ENCODE results near the gene MYO16. TPM values are rescaled to one million over a fixed set of nuclear protein-coding genes. Genes with fewer than 3 reads are reported as not detected.

Gene MYO16
- total and polyA plus RNA-seq, 2 of the 4 experiments (the other 2 are of a cell fraction), result under 0.01 to 0.03 TPM

DNA sequence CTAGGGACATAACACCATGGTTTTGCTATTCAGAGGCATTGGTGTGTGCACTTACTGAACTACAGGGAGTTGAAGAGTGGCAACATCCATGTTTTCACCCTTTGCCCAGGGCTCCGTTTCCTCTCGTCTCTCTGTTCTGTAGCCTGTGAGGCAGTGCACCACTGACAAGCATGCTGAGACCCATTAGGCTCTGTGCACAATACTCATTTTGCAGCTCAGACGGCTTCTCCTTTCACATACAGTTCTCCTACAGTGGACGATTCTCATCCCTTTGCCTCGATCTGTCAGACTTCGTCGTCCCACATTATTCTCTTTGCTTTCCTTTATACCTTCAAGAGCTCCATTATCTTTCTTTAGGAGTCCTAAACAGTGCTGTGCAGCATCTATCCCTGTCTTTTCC, 403.7 kb downstream of the MYO16 start:
- Histone ChIP-seq H3K4me3 (ENCODE audit: insufficient read depth, low read depth, low read length) (no peak overlapping the region), H4K5ac (ENCODE audit: low read depth, low read length) (no peak overlapping the region), H2BK5ac (ENCODE audit: low read depth, low read length, poor library complexity, severe bottlenecking) (no peak overlapping the region), H3K9me3 (ENCODE audit: control insufficient read depth, insufficient read depth, low read length) (no peaks in the 10 kb centered on the region), H3K27ac (ENCODE audit: insufficient read depth, low read length) (no peak overlapping the region), H2BK20ac (ENCODE audit: low read depth, low read length) (no peak overlapping the region), H4K20me1 (ENCODE audit: insufficient read depth, low read length) (no peaks in the 10 kb centered on the region), H2AK5ac (ENCODE audit: low read depth, low read length) (no peak overlapping the region), H3K14ac (replicated peaks; ENCODE audit: low read depth, low read length) (no peak overlapping the region), H3K18ac (ENCODE audit: low read depth, low read length) (no peak overlapping the region), H3K36me3 (ENCODE audit: control insufficient read depth, insufficient read depth, low read length) (no peaks in the 10 kb centered on the region), H2BK15ac (ENCODE audit: low read depth, low read length) (no peak overlapping the region), H2BK120ac (ENCODE audit: low read depth, low read length) (no peak overlapping the region), H3K4me1 (ENCODE audit: control insufficient read depth, insufficient read depth, low read length) (no peaks in the 10 kb centered on the region), H3K9me1 (ENCODE audit: insufficient read depth, low read length) (0 out of 2 replicates have a peak, but pooled peaks cover 5% of the 10 kb centered on the region), H3K9ac (ENCODE audit: low read depth, low read length) (no peak overlapping the region), H3K27me3 (ENCODE audit: control insufficient read depth, insufficient read depth, low read length) (peaks cover 11% of the 10 kb centered on the region), H3K23ac (ENCODE audit: low read depth, low read length) (no peak overlapping the region), H4K8ac (ENCODE audit: low read depth in 2 of 2, low read length in 2 of 2) (no peak overlapping the region), H2AFZ (replicated peaks; ENCODE audit: low read length, poor library complexity) (no peak overlapping the region), H3K56ac (ENCODE audit: extremely low read depth, insufficient read depth, low read length) (no peak overlapping the region), H3K4ac (ENCODE audit: low read depth, low read length) (no peak overlapping the region), H3K4me2 (ENCODE audit: low read depth, low read length) (no peak overlapping the region), H3K79me1 (ENCODE audit: low read depth in 1 of 2, low read length in 2 of 2) (no peaks in the 10 kb centered on the region), H4K91ac (ENCODE audit: insufficient read depth, low read depth, low read length) (no peak overlapping the region), H2AK9ac (replicated peaks; ENCODE audit: low read depth, low read length, poor library complexity) (no peak overlapping the region)
- TF ChIP-seq RAD21 (IDR thresholded peaks at IDR 0.05; ENCODE audit: low read length) (no peak), NFE2L2 (IDR thresholded peaks at IDR 0.05; ENCODE audit: low read depth, low read length) (no peak), SMC3 (IDR thresholded peaks at IDR 0.05; ENCODE audit: low read depth, low read length) (no peak), CHD1 (IDR thresholded peaks at IDR 0.05; ENCODE audit: low read depth, low read length) (no peak), MAFK (IDR thresholded peaks at IDR 0.05; ENCODE audit: low read depth, low read length) (no peak), MXI1 (IDR thresholded peaks at IDR 0.05; ENCODE audit: borderline replicate concordance, low read depth, low read length) (no peak), MAZ (IDR thresholded peaks at IDR 0.05; ENCODE audit: borderline replicate concordance, low read depth, low read length) (no peak), FOS (IDR thresholded peaks at IDR 0.05; ENCODE audit: low read depth, low read length) (no peak), RCOR1 (IDR thresholded peaks at IDR 0.05; ENCODE audit: insufficient replicate concordance, low read length) (no peak), CEBPB (IDR thresholded peaks at IDR 0.05; ENCODE audit: low read depth, low read length) (no peak), USF2 (IDR thresholded peaks at IDR 0.05; ENCODE audit: low read depth, low read length) (no peak), RFX5 (IDR thresholded peaks at IDR 0.05; ENCODE audit: low read depth, low read length) (no peak), POLR2A (IDR thresholded peaks at IDR 0.05; ENCODE audit: low read depth, low read length) (no peak), BHLHE40 (IDR thresholded peaks at IDR 0.05; ENCODE audit: low read depth, low read length) (no peak)
- TF ChIP-seq, protein P1, sequence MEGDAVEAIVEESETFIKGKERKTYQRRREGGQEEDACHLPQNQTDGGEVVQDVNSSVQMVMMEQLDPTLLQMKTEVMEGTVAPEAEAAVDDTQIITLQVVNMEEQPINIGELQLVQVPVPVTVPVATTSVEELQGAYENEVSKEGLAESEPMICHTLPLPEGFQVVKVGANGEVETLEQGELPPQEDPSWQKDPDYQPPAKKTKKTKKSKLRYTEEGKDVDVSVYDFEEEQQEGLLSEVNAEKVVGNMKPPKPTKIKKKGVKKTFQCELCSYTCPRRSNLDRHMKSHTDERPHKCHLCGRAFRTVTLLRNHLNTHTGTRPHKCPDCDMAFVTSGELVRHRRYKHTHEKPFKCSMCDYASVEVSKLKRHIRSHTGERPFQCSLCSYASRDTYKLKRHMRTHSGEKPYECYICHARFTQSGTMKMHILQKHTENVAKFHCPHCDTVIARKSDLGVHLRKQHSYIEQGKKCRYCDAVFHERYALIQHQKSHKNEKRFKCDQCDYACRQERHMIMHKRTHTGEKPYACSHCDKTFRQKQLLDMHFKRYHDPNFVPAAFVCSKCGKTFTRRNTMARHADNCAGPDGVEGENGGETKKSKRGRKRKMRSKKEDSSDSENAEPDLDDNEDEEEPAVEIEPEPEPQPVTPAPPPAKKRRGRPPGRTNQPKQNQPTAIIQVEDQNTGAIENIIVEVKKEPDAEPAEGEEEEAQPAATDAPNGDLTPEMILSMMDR (conservative IDR thresholded peaks at IDR 0.05; ENCODE audit: low read depth, low read length), result no peak
- TF ChIP-seq, protein P2, sequence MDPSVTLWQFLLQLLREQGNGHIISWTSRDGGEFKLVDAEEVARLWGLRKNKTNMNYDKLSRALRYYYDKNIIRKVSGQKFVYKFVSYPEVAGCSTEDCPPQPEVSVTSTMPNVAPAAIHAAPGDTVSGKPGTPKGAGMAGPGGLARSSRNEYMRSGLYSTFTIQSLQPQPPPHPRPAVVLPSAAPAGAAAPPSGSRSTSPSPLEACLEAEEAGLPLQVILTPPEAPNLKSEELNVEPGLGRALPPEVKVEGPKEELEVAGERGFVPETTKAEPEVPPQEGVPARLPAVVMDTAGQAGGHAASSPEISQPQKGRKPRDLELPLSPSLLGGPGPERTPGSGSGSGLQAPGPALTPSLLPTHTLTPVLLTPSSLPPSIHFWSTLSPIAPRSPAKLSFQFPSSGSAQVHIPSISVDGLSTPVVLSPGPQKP (IDR thresholded peaks at IDR 0.05; ENCODE audit: borderline replicate concordance, low read depth, low read length), result no peak
- DNase-seq, result no peak
- BruUV-seq (replicated peaks), result no TSS peak
- WGBS, 2 experiments (ENCODE audit: extremely low coverage in 2 of 2, insufficient read length in 1 of 2), result 80% methylated on average over 3 of the region's 7 CpGs; no CpG with 5 or more reads in 1 of the 2 experiments
- ChIA-PET CTCF (interaction anchor here (0.6 kb wide), 1 partner anchor 1053 kb away, joined by 3 read pairs; no protein-coding TSS in a partner anchor), POLR2A (ENCODE audit: unreplicated experiment) (no interaction called here)
- ATAC-seq (ENCODE audit: low read depth), result no peak
- dilution Hi-C loops (cut with HindIII; ENCODE audit: low sequenced_read_pairs, unreplicated experiment), result no loop called here
- in situ Hi-C loops (cut with MboI; ENCODE audit: low sequenced_read_pairs), result no loop called here
- intact Hi-C loops (cut with micrococcal nuclease), result no loop called here
